IPS DF 19.7 (cell line): ENCODE data around the gene EBPL.
"Not testable (repeated sequence)": the region's sequence is repeated elsewhere in the genome, so short reads cannot be mapped to it uniquely, and the experiment has no call there.

Experiments
- DNase-seq: peaks from one replicate; pipeline ENCODE4 v3.0.0-alpha.2; 2013; ENCODE audit warnings: low read depth, low spot score

EBPL gene

GRCh38 chr13:49635599-49636433 is 55.5 kb downstream of the EBPL start:
- peak; percentile 97 for DNase-seq

- no peak for DNase-seq
Measured at GRCh38 chr13:49633710-49634109, 57.6 kb downstream of the EBPL start.

DNA sequence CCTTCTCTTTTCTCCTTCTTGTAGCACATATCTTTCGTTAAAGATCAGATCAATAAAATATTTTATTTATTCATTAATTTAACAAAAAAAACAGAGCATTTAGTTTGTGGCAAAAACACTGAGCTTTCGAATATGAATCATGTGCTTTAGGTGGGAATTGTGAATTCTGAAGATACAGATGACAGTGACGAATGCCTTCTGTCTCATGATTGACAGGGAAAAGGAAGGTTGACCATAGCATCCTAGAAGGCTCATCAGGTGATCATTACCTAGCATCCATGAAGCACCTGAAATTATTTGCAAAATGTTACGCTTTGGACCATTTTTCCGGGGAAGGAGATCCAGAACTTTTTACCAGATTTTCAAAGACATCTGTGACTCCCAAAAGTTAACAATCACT is 59.1 kb downstream of the EBPL start:
- no peak for DNase-seq

DNA sequence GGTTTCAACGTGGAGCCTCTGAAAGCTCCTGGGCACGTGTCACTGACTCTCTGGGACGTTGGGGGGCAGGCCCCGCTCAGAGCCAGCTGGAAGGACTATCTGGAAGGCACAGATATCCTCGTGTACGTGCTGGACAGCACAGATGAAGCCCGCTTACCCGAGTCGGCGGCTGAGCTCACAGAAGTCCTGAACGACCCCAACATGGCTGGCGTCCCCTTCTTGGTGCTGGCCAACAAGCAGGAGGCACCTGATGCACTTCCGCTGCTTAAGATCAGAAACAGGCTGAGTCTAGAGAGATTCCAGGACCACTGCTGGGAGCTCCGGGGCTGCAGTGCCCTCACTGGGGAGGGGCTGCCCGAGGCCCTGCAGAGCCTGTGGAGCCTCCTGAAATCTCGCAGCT is 60.7 kb downstream of the EBPL start:
- no peak for DNase-seq

- no peak for DNase-seq
Measured at GRCh38 chr13:49629947-49630346, 61.3 kb downstream of the EBPL start.

GRCh38 chr13:49629196-49629938 is 61.9 kb downstream of the EBPL start:
- DNase-seq: no peak

- peak; percentile 65 for DNase-seq
Measured at GRCh38 chr13:49627831-49628652, 63.2 kb downstream of the EBPL start, which contains the start of gene ARL11. TSS of gene ARL11 (plus strand) at chr13:49628507. CDS start at chr13:49630448, 1,941 bp downstream.

GRCh38 chr13:49625392-49626079 is 65.8 kb downstream of the EBPL start:
- no peak for DNase-seq

- DNase-seq: no peak
Measured at GRCh38 chr13:49624229-49624628, 67.1 kb downstream of the EBPL start.

- no peak for DNase-seq
Measured at GRCh38 chr13:49622174-49622946, 68.9 kb downstream of the EBPL start.

DNA sequence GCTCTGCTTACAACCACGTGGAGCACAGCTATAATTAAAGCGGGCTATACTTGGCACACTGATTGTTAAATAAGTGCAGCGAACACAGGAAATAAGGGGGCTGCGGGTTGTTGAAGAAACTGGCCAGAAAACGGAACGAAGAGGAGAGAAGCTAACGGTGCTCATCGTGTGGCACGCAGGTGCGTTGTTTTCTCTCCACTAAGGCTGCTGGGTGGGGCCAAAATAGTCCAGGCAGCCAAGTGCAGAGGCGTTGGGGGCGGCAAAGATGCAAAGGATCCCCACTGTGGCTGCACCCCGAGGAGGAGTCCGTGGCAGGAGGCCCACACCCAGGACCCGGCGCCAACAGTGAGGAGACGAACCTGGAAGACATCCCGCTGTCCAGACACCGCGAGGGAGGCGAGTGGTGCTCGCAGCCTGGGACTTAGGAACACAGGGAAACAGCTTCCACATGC is 71.1 kb downstream of the EBPL start:
- DNase-seq: no peak

- DNase-seq: no peak
Measured at GRCh38 chr13:49616676-49617065, 74.6 kb downstream of the EBPL start.

GRCh38 chr13:49615836-49616675 is 75.2 kb downstream of the EBPL start:
- DNase-seq: no peak

- not testable (repeated sequence) for DNase-seq
Measured at GRCh38 chr13:49612042-49612441, 79.2 kb downstream of the EBPL start.
